Cardiac atrium fibroblast (primary cell): ENCODE results near the gene TMCO4. TPM values are rescaled to one million over a fixed set of nuclear protein-coding genes. Genes with fewer than 3 reads are reported as not detected.

Source experiments
- total RNA-seq: library from RNA; depleted of rRNA; stranded (reverse); fragments of >200 nt; gene quantifications from 2 replicates; pipeline ENCODE4 v1.2.3, GENCODE V29; 2015

TMCO4 gene
- 13.3 and 19.9 TPM in 2 replicates for total RNA-seq

DNA sequence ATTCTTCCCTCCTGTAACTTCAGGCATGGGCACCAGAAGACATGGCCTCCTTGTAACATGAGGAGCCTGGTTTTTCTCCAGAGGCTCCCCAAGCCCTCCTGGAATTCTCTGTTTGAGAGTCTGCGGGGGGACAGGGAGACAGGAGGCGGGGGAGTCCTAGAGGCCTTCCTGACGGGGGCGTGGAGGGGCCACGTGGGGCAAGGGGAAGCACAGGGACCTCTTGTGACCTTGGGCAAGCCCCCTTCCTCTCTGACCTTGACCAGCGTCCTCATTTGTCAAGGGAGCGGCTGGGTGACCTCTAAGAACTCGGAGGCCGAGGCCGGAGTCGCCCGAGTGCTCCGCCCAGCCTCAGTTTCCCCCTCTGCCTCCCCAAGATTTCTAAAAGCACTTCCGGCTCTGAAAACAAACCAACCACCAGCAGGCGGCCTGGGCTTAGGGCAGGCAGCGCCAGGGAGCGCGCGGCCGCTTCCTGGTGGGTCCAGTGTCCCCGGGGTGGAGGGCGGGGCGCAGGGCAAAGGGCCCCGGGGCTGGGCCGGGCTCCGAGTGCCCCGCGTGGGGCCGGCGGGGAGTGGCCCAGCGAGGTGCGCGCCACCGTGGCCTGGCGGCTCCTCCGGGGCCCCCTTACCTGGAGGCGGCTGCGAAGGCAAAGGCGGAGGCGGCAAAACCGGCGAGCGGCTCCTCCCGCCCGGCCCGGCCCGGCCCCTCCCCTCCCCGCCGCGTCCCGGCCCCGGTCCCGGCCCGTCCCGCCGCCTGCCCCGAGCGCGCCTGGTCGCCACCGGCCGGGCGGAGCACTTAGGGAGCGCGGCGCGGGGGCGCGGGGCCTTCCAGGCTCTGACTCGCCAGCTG is at the start of gene TMCO4:
Gene TMCO4, minus strand, starts transcription at position 687 of the 846 bp plus-strand sequence. CDS start 19,158 bp downstream, outside the sequence.

DNA sequence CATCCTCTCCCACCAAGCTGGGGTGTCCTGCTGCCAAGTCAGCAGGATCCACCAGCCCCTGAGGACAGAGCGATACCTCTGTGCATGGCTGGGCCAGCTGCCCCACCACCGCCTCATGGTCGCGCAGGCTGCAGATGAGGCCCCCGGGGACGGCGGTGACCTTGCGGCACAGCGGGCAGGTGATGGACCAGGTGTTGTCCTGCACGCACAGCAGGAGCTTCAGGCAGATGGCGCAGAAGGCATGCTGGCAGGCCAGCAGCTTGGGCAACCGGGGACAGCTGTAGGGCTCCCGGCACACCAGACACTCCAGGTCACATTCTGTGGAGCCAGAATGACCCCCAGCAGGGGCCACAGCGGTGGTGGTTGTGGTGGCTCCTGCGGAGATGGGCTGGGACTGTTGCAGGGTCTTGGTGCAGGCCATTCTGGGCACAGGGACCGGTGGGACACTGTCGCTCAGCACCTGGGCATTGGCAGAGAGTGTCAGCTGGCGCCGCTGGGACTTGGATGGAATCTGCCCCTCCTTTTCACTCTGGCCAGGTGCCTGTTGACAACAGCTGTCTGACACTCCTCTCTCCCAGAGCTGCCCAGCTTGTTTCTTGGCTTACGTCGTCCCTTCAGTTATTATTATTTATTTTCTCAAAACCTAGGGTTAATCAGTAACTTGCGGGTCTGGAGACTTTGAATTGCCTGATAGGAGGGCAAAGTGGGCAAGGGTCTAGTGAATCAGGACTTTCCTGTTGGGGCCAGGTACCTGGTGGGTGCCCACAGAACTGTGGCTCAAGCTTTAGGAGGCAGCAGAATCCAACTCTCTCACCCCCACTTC is 15.2 kb upstream of the TMCO4 start, which contains the start of gene RNF186:
Gene RNF186, minus strand, starts transcription at position 603 of the 823 bp plus-strand sequence. Its CDS starts 182 bp downstream, at position 421.

DNA sequence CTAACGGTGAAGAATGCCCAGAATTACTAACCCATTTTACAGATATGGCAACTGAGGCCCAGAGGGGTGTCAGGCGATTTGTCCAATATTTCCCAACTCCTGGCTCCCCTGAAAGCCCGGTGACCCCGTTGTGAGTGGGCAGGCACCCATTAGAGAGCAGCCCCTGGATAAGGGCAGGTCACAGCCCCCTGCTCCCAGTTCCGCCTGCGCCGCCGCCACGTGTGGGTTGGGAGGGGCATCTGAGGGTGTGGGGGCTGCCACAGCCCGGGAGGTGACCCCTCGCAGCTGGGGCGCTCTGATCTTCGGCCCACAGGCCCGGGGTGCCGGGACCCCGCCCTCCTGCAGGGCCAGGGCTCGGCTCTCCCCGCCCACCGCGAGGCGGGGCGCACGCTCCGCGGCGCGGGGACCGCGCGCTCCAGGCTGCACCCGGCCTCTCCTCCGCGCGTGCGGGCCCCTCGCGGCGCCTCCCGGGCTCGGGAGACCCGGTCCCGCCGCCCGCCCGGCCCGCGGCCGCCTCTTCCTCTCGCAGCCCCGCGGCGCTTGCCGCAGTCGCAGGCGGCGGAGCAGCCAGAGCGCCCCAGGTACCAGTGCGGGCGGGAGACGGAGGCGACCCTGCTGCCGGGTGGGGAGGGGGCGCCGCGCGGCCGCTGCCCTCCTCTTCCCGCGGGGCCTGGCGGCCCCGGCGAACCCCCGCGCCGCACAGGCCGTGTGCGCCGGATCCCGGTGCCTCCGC is 135.1 kb downstream of the TMCO4 start, which contains the start of gene HTR6:
Gene HTR6, plus strand, starts transcription at position 423 of the 733 bp plus-strand sequence. CDS start 879 bp downstream, outside the sequence.

GRCh38 chr1:19643602-19644394 is 155.9 kb downstream of the TMCO4 start, which contains the start of gene NBL1:
Gene NBL1, plus strand, starts transcription at chr1:19644311. Its CDS starts 10,720 bp downstream, at chr1:19655031.

Other genes with a start within 250 kb of the TMCO4 start
- gene NBL1, start 155.6 kb downstream of the TMCO4 start, total RNA-seq: 51.5 and 81.4 TPM in 2 replicates
- not detected in 2 replicates for gene HTR6, start 135.0 kb downstream of the TMCO4 start, total RNA-seq
- gene RNF186, start 15.4 kb upstream of the TMCO4 start, total RNA-seq: not detected in 2 replicates
- 1.1 and 2.3 TPM in 2 replicates for gene OTUD3, start 82.5 kb upstream of the TMCO4 start, total RNA-seq
- not detected in 2 replicates for gene PLA2G2E, start 123.7 kb upstream of the TMCO4 start, total RNA-seq
- 0.72 and 9.4 TPM in 2 replicates for gene PLA2G2A, start 179.7 kb upstream of the TMCO4 start, total RNA-seq